Neural cell (in vitro differentiated cells): Measurements from ENCODE around the gene BTD.

Source experiments
- CTCF ChIP-seq: fragments of 450-650 bp; IDR thresholded peaks from 2 replicates; pipeline ENCODE4 v1.5.1; 2014; ENCODE audit warnings: antibody characterized with exemption, mild to moderate bottlenecking, moderate library complexity; ENCODE audit not compliant: poor library complexity, severe bottlenecking
- EP300 ChIP-seq: fragments of 450-650 bp; conservative IDR thresholded peaks from 2 replicates; pipeline ENCODE4 v1.6.1; 2014; ENCODE audit warnings: antibody characterized with exemption, mild to moderate bottlenecking, moderate library complexity; ENCODE audit not compliant: poor library complexity, severe bottlenecking
- EZH2 ChIP-seq: fragments of 200-600, 300-800 bp; shearing (Covaris generic), sonication (generic); IDR thresholded peaks from 2 replicates; pipeline ENCODE4 v1.6.1; 2014; ENCODE audit warnings: antibody characterized with exemption, low read length, borderline replicate concordance, mild to moderate bottlenecking; ENCODE audit not compliant: insufficient read depth, poor library complexity, severe bottlenecking
- MXI1 ChIP-seq: fragments of 450-650 bp; conservative IDR thresholded peaks from 2 replicates; pipeline ENCODE4 v1.6.1; 2014; ENCODE audit warnings: antibody characterized with exemption, mild to moderate bottlenecking; ENCODE audit not compliant: poor library complexity, severe bottlenecking
- POLR2AphosphoS5 ChIP-seq: IDR thresholded peaks from 2 replicates; pipeline ENCODE4 v1.6.1; 2012
- SMC3 ChIP-seq: fragments of 450-650 bp; conservative IDR thresholded peaks from 2 replicates; pipeline ENCODE4 v1.6.1; 2014; ENCODE audit warnings: antibody characterized with exemption, mild to moderate bottlenecking, moderate library complexity; ENCODE audit not compliant: poor library complexity
- TAF1 ChIP-seq: IDR thresholded peaks from 2 replicates; pipeline ENCODE4 v1.6.1; 2012; ENCODE audit warnings: low read depth
- TF ChIP-seq, protein P1 (sequence below): IDR thresholded peaks from 2 replicates; pipeline ENCODE4 v1.6.1; 2012; ENCODE audit warnings: borderline replicate concordance

DNA sequence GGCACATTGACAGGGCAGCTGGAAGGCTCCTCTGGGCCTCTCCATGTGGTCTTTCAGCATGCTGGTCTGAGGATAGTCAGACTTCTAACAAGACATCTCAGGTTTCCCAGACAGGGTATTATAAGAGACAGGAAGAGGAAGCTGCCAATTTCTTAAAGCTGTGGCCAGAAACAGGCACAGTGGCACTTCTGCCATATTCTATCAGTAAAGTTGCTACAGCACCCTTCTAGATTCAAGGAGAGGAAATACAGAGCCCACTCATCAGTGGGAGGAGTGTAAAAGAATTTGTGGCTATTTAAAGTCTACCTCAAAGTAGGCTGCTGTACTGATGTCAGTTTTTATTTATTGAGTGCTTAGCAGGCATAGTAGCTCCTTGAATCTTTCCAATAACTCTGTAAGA lies 55.5 kb downstream of the BTD start:
- TF ChIP-seq POLR2AphosphoS5 (no peak), EP300 (no peak), CTCF (no peak), MXI1 (no peak), SMC3 (no peak), TAF1 (no peak), EZH2 (no peak)
- TF ChIP-seq, protein P1, sequence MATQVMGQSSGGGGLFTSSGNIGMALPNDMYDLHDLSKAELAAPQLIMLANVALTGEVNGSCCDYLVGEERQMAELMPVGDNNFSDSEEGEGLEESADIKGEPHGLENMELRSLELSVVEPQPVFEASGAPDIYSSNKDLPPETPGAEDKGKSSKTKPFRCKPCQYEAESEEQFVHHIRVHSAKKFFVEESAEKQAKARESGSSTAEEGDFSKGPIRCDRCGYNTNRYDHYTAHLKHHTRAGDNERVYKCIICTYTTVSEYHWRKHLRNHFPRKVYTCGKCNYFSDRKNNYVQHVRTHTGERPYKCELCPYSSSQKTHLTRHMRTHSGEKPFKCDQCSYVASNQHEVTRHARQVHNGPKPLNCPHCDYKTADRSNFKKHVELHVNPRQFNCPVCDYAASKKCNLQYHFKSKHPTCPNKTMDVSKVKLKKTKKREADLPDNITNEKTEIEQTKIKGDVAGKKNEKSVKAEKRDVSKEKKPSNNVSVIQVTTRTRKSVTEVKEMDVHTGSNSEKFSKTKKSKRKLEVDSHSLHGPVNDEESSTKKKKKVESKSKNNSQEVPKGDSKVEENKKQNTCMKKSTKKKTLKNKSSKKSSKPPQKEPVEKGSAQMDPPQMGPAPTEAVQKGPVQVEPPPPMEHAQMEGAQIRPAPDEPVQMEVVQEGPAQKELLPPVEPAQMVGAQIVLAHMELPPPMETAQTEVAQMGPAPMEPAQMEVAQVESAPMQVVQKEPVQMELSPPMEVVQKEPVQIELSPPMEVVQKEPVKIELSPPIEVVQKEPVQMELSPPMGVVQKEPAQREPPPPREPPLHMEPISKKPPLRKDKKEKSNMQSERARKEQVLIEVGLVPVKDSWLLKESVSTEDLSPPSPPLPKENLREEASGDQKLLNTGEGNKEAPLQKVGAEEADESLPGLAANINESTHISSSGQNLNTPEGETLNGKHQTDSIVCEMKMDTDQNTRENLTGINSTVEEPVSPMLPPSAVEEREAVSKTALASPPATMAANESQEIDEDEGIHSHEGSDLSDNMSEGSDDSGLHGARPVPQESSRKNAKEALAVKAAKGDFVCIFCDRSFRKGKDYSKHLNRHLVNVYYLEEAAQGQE = no peak
